GM12878 (cell line): ENCODE data around the gene NOL3. TPM values are rescaled to one million over a fixed set of nuclear protein-coding genes. Genes with fewer than 3 reads are reported as not detected.

Experiments used
- ATAC-seq: fragments of 200-7000 bp; cut with Tn5 transposase; 3 replicates; pipeline ENCODE4 v1.9.1; 2020; ENCODE audit warnings: mild to moderate bottlenecking, moderate library complexity
- BruUV-seq: library from RNA; stranded (reverse); fragments of 400-500 nt; replicated peaks from 2 replicates; lab custom pipeline; 2021; lab: Mats Ljungman, UMichigan
- CTCF ChIA-PET: fragments of 300-600 bp; sonication (Branson Sonifier 250); formaldehyde crosslinking; extraction: SDS; loops from one replicate; lab custom pipeline; 2021; ENCODE audit warnings: inconsistent platforms; lab: Yijun Ruan, JAX
- POLR2A ChIA-PET: fragments of 350-600 bp; formaldehyde crosslinking; extraction: SDS; loops from one replicate; lab custom pipeline; 2021; ENCODE audit warnings: inconsistent platforms; lab: Charles Lee
- RAD21 ChIA-PET: fragments of 300-600 bp; sonication (Branson Sonifier 250); formaldehyde crosslinking; loops from one replicate; lab custom pipeline; 2023; ENCODE audit warnings: antibody characterized with exemption; ENCODE audit not compliant: unreplicated experiment; lab: Charles Lee
- SMC1A ChIA-PET: fragments of 300-600 bp; sonication (Branson Sonifier 250); formaldehyde crosslinking; loops from one replicate; lab custom pipeline; 2023; ENCODE audit not compliant: unreplicated experiment, uncharacterized antibody; lab: Charles Lee
- DNase-seq: peaks from one replicate; pipeline ENCODE4 v3.0.0-alpha.2; 2011; ENCODE audit warnings: low read depth, low spot score
- FAIRE-seq: peaks from 3 replicates; lab custom pipeline; 2011; peaks lifted over from hg19 to GRCh38; lab: Jason Lieb, UNC
- H2AFZ ChIP-seq: 2 replicates; pipeline ENCODE4 v1.6.0; 2011; ENCODE audit warnings: low read depth, low read length, control low read depth; ENCODE audit not compliant: control insufficient read depth
- H3K27ac ChIP-seq: 2 replicates; pipeline ENCODE4 v1.5.1; 2011; ENCODE audit warnings: control low read depth; ENCODE audit not compliant: control insufficient read depth, insufficient read depth
- H3K27me3 ChIP-seq, 2 experiments: replicated peaks in 1 of 2; 2 replicates each; pipeline versions ENCODE4 v1.6.0 to v1.6.1; 2011; ENCODE audit warnings: low read length in 1 of 2; ENCODE audit not compliant: control insufficient read depth in 2 of 2, insufficient read depth in 2 of 2
- H3K36me3 ChIP-seq, 2 experiments: 2 replicates each; pipeline ENCODE4 v1.5.1; 2011; ENCODE audit warnings: low read length in 1 of 2; ENCODE audit not compliant: control insufficient read depth in 2 of 2, insufficient read depth in 2 of 2
- H3K4me1 ChIP-seq: 2 replicates; pipeline ENCODE4 v1.6.1; 2011; ENCODE audit warnings: mild to moderate bottlenecking, low read length, moderate library complexity, mixed read lengths; ENCODE audit not compliant: control insufficient read depth, insufficient read depth
- H3K4me2 ChIP-seq: 2 replicates; pipeline ENCODE4 v1.6.0; 2011; ENCODE audit warnings: control low read depth; ENCODE audit not compliant: control insufficient read depth, insufficient read depth
- H3K4me3 ChIP-seq: fragments of 200-600 bp; sonication (generic); 2 replicates; pipeline ENCODE4 v1.5.1; 2016
- H3K79me2 ChIP-seq: 2 replicates; pipeline ENCODE4 v1.6.0; 2011; ENCODE audit warnings: low read length; ENCODE audit not compliant: control insufficient read depth, insufficient read depth
- H3K9ac ChIP-seq: 2 replicates; pipeline ENCODE4 v1.8.0; 2011; ENCODE audit warnings: low read length, control low read depth, mixed read lengths; ENCODE audit not compliant: control insufficient read depth, insufficient read depth
- H3K9me3 ChIP-seq: replicated peaks from 3 replicates; pipeline ENCODE4 v1.5.1; 2011; ENCODE audit warnings: mild to moderate bottlenecking, low read length; ENCODE audit not compliant: control insufficient read depth, insufficient read depth
- H4K20me1 ChIP-seq: 2 replicates; pipeline ENCODE4 v1.6.0; 2011; ENCODE audit not compliant: control insufficient read depth, insufficient read depth
- BHLHE40 ChIP-seq, 2 experiments: fragments of 450-650 bp in 1 of 2; IDR thresholded peaks; 2 replicates each; pipeline ENCODE4 v1.6.1; 2011 to 2017; ENCODE audit warnings: low read depth in 2 of 2, borderline replicate concordance in 1 of 2, improper control_type of control experiment in 1 of 2, low read length in 1 of 2, mild to moderate bottlenecking in 1 of 2
- ETV6 ChIP-seq, 2 experiments: fragments of 450-650 bp in 1 of 2; IDR thresholded peaks in 1 of 2; conservative IDR thresholded peaks in 1 of 2; 2 replicates each; pipeline ENCODE4 v1.6.1; 2014; ENCODE audit warnings: antibody characterized with exemption in 1 of 2, borderline replicate concordance in 1 of 2, low read depth in 1 of 2, mild to moderate bottlenecking in 1 of 2, moderate library complexity in 1 of 2
- KAT2A ChIP-seq: conservative IDR thresholded peaks from 2 replicates; pipeline ENCODE4 v1.6.1; 2011; ENCODE audit warnings: low read depth, low read length; ENCODE audit not compliant: control insufficient read depth
- KDM1A ChIP-seq: fragments of 200-600 bp; sonication (generic); IDR thresholded peaks from 2 replicates; pipeline ENCODE4 v1.6.1; 2016; ENCODE audit warnings: borderline replicate concordance
- NKRF ChIP-seq: fragments of 450-650 bp; conservative IDR thresholded peaks from 2 replicates; pipeline ENCODE4 v1.6.1; 2017; ENCODE audit warnings: mild to moderate bottlenecking, moderate library complexity
- POU2F2 ChIP-seq: IDR thresholded peaks from 3 replicates; pipeline ENCODE4 v1.6.1; 2011; ENCODE audit warnings: low read depth, mild to moderate bottlenecking, low read length, borderline replicate concordance
- SMARCA5 ChIP-seq: fragments of 450-650 bp; IDR thresholded peaks from 2 replicates; pipeline ENCODE4 v1.6.1; 2017; ENCODE audit warnings: mild to moderate bottlenecking
- SMC3 ChIP-seq: IDR thresholded peaks from 2 replicates; pipeline ENCODE4 v1.6.1; 2011; ENCODE audit warnings: low read length, improper control_type of control experiment, borderline replicate concordance
- WRNIP1 ChIP-seq: IDR thresholded peaks from 2 replicates; pipeline ENCODE4 v1.6.1; 2011; ENCODE audit warnings: low read depth, low read length, improper control_type of control experiment, borderline replicate concordance
- ZZZ3 ChIP-seq: IDR thresholded peaks from 2 replicates; pipeline ENCODE4 v1.6.1; 2011; ENCODE audit warnings: low read depth; ENCODE audit not compliant: control insufficient read depth, insufficient read length
- WGBS: methylation state at CpG from one replicate; pipeline ENCODE4 v1.1.6; 2016; ENCODE audit warnings: low lambda C conversion rate; ENCODE audit not compliant: insufficient replicate concordance, insufficient coverage; ENCODE audit errors: missing lambda C conversion rate; 5-methylcytosine and 5-hydroxymethylcytosine counted together
- in situ Hi-C: fragments of 300-500 bp; cut with MboI; formaldehyde crosslinking; loops from 9 replicates; pipeline ENCODE4 v1.14.3; 2018; ENCODE audit warnings: mixed read lengths
- intact Hi-C: fragments of 100-400 bp; cut with micrococcal nuclease; formaldehyde crosslinking; loops from one replicate; pipeline ENCODE4 v1.14.2; 2022; ENCODE audit not compliant: unreplicated experiment
- polyA plus RNA-seq, 11 experiments: library from polyadenylated mRNA; depleted of rRNA in 4 of 11; unstranded in 6 of 11; stranded (reverse) in 5 of 11; fragments of >200 nt; fragmentation: Nextera tagmentation in 4 of 11; fragmentation: Illumina TruSeq in 1 of 11; extraction: Ambion mirVana in 4 of 11; extraction: Trizol in 1 of 11; gene quantifications; 1 replicate in 1 of 11; 2 replicates in 10 of 11; pipeline versions ENCODE4 v1.2.1 to v1.2.3, GENCODE V29; 2011 to 2016; ENCODE audit warnings: inconsistent platforms in 2 of 11, missing spikeins in 2 of 11, low read depth in 1 of 11
- total RNA-seq, 4 experiments: library from RNA; depleted of rRNA in 3 of 4; stranded (reverse); fragments of >200 nt in 3 of 4; fragmentation: Illumina TruSeq in 1 of 4; extraction: Trizol in 1 of 4; gene quantifications; 2 replicates each; pipeline versions ENCODE4 v1.2.1 to v1.2.3, GENCODE V29; 2013 to 2021
- TF ChIP-seq, protein P1 (sequence below), 3 experiments: IDR thresholded peaks in 2 of 3; conservative IDR thresholded peaks in 1 of 3; 2 replicates each; pipeline ENCODE4 v1.5.1; 2011; ENCODE audit warnings: low read depth in 3 of 3, low read length in 3 of 3, mild to moderate bottlenecking in 3 of 3, control low read depth in 2 of 3, moderate library complexity in 2 of 3, inconsistent platforms in 1 of 3, mixed read lengths in 1 of 3; ENCODE audit not compliant: control insufficient read depth in 2 of 3, insufficient read depth in 1 of 3; ENCODE audit errors: extremely low read depth in 1 of 3
- TF ChIP-seq, protein P2 (sequence below): fragments of 450-650 bp; IDR thresholded peaks from 2 replicates; pipeline ENCODE4 v1.6.1; 2017; ENCODE audit warnings: mild to moderate bottlenecking, moderate library complexity
- TF ChIP-seq, protein P3 (sequence below): fragments of 450-650 bp; IDR thresholded peaks from 2 replicates; pipeline ENCODE4 v1.6.1; 2016; ENCODE audit warnings: mild to moderate bottlenecking

Gene NOL3
- total and polyA plus RNA-seq, 10 of the 15 experiments (the other 5 are each of a cell fraction or from before 2014, with no cell fraction given): 0.31 to 18.4 (median 2.7) TPM

- no peak for FAIRE-seq
- peak overlapping the region; percentile 76 for H3K4me3 ChIP-seq
- 0% methylated on average over 11 of the region's 11 CpGs for WGBS
- no peak for TF ChIP-seq WRNIP1
- TF ChIP-seq, protein P1, sequence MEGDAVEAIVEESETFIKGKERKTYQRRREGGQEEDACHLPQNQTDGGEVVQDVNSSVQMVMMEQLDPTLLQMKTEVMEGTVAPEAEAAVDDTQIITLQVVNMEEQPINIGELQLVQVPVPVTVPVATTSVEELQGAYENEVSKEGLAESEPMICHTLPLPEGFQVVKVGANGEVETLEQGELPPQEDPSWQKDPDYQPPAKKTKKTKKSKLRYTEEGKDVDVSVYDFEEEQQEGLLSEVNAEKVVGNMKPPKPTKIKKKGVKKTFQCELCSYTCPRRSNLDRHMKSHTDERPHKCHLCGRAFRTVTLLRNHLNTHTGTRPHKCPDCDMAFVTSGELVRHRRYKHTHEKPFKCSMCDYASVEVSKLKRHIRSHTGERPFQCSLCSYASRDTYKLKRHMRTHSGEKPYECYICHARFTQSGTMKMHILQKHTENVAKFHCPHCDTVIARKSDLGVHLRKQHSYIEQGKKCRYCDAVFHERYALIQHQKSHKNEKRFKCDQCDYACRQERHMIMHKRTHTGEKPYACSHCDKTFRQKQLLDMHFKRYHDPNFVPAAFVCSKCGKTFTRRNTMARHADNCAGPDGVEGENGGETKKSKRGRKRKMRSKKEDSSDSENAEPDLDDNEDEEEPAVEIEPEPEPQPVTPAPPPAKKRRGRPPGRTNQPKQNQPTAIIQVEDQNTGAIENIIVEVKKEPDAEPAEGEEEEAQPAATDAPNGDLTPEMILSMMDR (IDR thresholded peaks at IDR 0.05 in 2 of 3, conservative IDR thresholded peaks at IDR 0.05 in 1 of 3; ENCODE audit: control insufficient read depth in 2 of 3, extremely low read depth in 1 of 3, insufficient read depth in 1 of 3, low read depth in 3 of 3, low read length in 3 of 3): no peak
- TF ChIP-seq SMC3: no peak
- TF ChIP-seq POU2F2: peak; percentile 45; the same call in 1 of the 3 replicates
- TF ChIP-seq ETV6 (conservative IDR thresholded peaks at IDR 0.05 in 1 of 2, IDR thresholded peaks at IDR 0.05 in 1 of 2; ENCODE audit: borderline replicate concordance in 1 of 2, low read depth in 1 of 2): no peak
- no peak for TF ChIP-seq BHLHE40 (IDR thresholded peaks at IDR 0.05; ENCODE audit: borderline replicate concordance in 1 of 2, low read depth in 2 of 2, low read length in 1 of 2)
- peak; percentile 42; the same call in 1 of the 2 replicates for TF ChIP-seq SMARCA5
- no peak for TF ChIP-seq KDM1A
- TF ChIP-seq, protein P2, sequence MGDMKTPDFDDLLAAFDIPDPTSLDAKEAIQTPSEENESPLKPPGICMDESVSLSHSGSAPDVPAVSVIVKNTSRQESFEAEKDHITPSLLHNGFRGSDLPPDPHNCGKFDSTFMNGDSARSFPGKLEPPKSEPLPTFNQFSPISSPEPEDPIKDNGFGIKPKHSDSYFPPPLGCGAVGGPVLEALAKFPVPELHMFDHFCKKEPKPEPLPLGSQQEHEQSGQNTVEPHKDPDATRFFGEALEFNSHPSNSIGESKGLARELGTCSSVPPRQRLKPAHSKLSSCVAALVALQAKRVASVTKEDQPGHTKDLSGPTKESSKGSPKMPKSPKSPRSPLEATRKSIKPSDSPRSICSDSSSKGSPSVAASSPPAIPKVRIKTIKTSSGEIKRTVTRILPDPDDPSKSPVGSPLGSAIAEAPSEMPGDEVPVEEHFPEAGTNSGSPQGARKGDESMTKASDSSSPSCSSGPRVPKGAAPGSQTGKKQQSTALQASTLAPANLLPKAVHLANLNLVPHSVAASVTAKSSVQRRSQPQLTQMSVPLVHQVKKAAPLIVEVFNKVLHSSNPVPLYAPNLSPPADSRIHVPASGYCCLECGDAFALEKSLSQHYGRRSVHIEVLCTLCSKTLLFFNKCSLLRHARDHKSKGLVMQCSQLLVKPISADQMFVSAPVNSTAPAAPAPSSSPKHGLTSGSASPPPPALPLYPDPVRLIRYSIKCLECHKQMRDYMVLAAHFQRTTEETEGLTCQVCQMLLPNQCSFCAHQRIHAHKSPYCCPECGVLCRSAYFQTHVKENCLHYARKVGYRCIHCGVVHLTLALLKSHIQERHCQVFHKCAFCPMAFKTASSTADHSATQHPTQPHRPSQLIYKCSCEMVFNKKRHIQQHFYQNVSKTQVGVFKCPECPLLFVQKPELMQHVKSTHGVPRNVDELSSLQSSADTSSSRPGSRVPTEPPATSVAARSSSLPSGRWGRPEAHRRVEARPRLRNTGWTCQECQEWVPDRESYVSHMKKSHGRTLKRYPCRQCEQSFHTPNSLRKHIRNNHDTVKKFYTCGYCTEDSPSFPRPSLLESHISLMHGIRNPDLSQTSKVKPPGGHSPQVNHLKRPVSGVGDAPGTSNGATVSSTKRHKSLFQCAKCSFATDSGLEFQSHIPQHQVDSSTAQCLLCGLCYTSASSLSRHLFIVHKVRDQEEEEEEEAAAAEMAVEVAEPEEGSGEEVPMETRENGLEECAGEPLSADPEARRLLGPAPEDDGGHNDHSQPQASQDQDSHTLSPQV: no peak
- TF ChIP-seq NKRF: peak; percentile 59; the same call in 1 of the 2 replicates
- TF ChIP-seq ZZZ3: no peak
- no peak for TF ChIP-seq KAT2A
- TF ChIP-seq, protein P3, sequence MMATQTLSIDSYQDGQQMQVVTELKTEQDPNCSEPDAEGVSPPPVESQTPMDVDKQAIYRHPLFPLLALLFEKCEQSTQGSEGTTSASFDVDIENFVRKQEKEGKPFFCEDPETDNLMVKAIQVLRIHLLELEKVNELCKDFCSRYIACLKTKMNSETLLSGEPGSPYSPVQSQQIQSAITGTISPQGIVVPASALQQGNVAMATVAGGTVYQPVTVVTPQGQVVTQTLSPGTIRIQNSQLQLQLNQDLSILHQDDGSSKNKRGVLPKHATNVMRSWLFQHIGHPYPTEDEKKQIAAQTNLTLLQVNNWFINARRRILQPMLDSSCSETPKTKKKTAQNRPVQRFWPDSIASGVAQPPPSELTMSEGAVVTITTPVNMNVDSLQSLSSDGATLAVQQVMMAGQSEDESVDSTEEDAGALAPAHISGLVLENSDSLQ: no peak
Measured at GRCh38 chr16:67183284-67183626, 12.9 kb downstream of the NOL3 start.

More at GRCh38 chr16:67183284-67183626, 12.9 kb downstream of the NOL3 start:
- Histone ChIP-seq H3K36me3 (no peaks in the 10 kb centered on the region), H3K9ac (peak overlapping the region; percentile 59), H4K20me1 (no peaks in the 10 kb centered on the region; the same call in 1 of the 2 replicates), H3K4me1 (peaks cover 6% of the 10 kb centered on the region), H3K9me3 (no peaks in the 10 kb centered on the region), H3K27ac (peak overlapping the region; percentile 84), H3K27me3 (peaks cover 0 to 3% of the 10 kb centered on the region in 2 experiments; a peak in 2 of 4 replicates), H3K79me2 (peaks cover 5% of the 10 kb centered on the region), H3K4me2 (peak overlapping the region; percentile 84), H2AFZ (peak overlapping the region; percentile 83)
- ChIA-PET SMC1A (interaction anchor here (0.8 to 1.2 kb wide), 4 partner anchors 10 to 165 kb away, joined by 3 to 4 read pairs (median 4); partner anchors contain the start of gene B3GNT9), RAD21 (interaction anchor here (0.6 to 2.0 kb wide), 5 partner anchors 22 to 176 kb away, joined by 3 to 6 read pairs (median 3); no protein-coding TSS in a partner anchor), POLR2A (interaction anchor here (0.5 to 1.6 kb wide), 4 partner anchors 20 to 90 kb away, joined by 3 to 5 read pairs (median 4); partner anchors contain the start of gene FHOD1), CTCF (interaction anchor here (1.0 to 3.2 kb wide), 7 partner anchors 13 to 224 kb away, joined by 3 to 28 read pairs (median 3); partner anchors contain the start of genes FBXL8, NOL3 and TRADD)
- in situ Hi-C loops (no loop called here), intact Hi-C loops (no loop called here)
- BruUV-seq: no TSS peak
- DNase-seq: no peak
- no peak for ATAC-seq
